ENCODE measurements around the gene ZNF782.

ZNF782 gene

GRCh38 chr9:96777426-96777864 lies 76.9 kb downstream of the ZNF782 start:
- Histone ChIP-seq H3K4me3 (ENCODE audit: insufficient read depth, low read length, poor library complexity, severe bottlenecking) (peak overlapping the region; percentile 72), H3K36me3 (ENCODE audit: low read length) (peaks cover 13% of the 10 kb centered on the region), H3F3A (ENCODE audit: insufficient read depth) (0 out of 2 replicates have a peak, but pooled peaks cover 3% of the 10 kb centered on the region), H3K79me2 (ENCODE audit: insufficient read depth, low read length) (peaks cover 12% of the 10 kb centered on the region), H4K20me1 (ENCODE audit: low read depth, low read length) (no peaks in the 10 kb centered on the region), H3K27me3 (ENCODE audit: low read length) (no peaks in the 10 kb centered on the region), H3K4me2 (ENCODE audit: low read depth, low read length, poor library complexity, severe bottlenecking) (peak overlapping the region; percentile 62), H3K27ac (ENCODE audit: low read depth, low read length) (no peak overlapping the region), H3K9me2 (replicated peaks; ENCODE audit: insufficient read depth, low read length) (no peaks in the 10 kb centered on the region), H3K9ac (ENCODE audit: low read length) (peak overlapping the region; percentile 72), H2AFZ (ENCODE audit: low read depth, low read length, severe bottlenecking) (peak overlapping the region; percentile 91), H3K9me3 (ENCODE audit: insufficient read depth, low read length) (no peaks in the 10 kb centered on the region)
- TF ChIP-seq EZH2phosphoT487 (conservative IDR thresholded peaks at IDR 0.05; ENCODE audit: low read length) (no peak), CTCF (IDR thresholded peaks at IDR 0.05; ENCODE audit: insufficient read depth, low read length, poor library complexity, severe bottlenecking) (no peak)

- Histone ChIP-seq H3F3A (ENCODE audit: insufficient read depth) (no peaks in the 10 kb centered on the region), H3K4me3 (ENCODE audit: insufficient read depth, low read length, poor library complexity, severe bottlenecking) (no peak overlapping the region), H3K27ac (ENCODE audit: low read depth, low read length) (no peak overlapping the region), H4K20me1 (ENCODE audit: low read depth, low read length) (no peaks in the 10 kb centered on the region), H3K36me3 (ENCODE audit: low read length) (peaks cover 74% of the 10 kb centered on the region), H3K4me2 (ENCODE audit: low read depth, low read length, poor library complexity, severe bottlenecking) (no peak overlapping the region), H3K9me3 (ENCODE audit: insufficient read depth, low read length) (peaks cover 44% of the 10 kb centered on the region; the same call in 1 of the 2 replicates), H3K27me3 (ENCODE audit: low read length) (no peaks in the 10 kb centered on the region), H3K9me2 (replicated peaks; ENCODE audit: insufficient read depth, low read length) (no peaks in the 10 kb centered on the region), H2AFZ (ENCODE audit: low read depth, low read length, severe bottlenecking) (no peak overlapping the region), H3K79me2 (ENCODE audit: insufficient read depth, low read length) (peaks cover 15% of the 10 kb centered on the region; the same call in 1 of the 2 replicates), H3K9ac (ENCODE audit: low read length) (no peak overlapping the region)
- TF ChIP-seq CTCF (IDR thresholded peaks at IDR 0.05; ENCODE audit: insufficient read depth, low read length, poor library complexity, severe bottlenecking) = no peak
- no peak for TF ChIP-seq EZH2phosphoT487 (conservative IDR thresholded peaks at IDR 0.05; ENCODE audit: low read length)
These were observed 83.2 kb downstream of the ZNF782 start for GRCh38 chr9:96771124-96771523.

GRCh38 chr9:96769989-96770388 lies 84.3 kb downstream of the ZNF782 start:
- H3K27me3 ChIP-seq (ENCODE audit: low read length) = no peaks in the 10 kb centered on the region
- no peaks in the 10 kb centered on the region for H3K9me2 ChIP-seq (replicated peaks; ENCODE audit: insufficient read depth, low read length)
- peaks cover 15% of the 10 kb centered on the region; the same call in 1 of the 2 replicates for H3K79me2 ChIP-seq (ENCODE audit: insufficient read depth, low read length)
- H3F3A ChIP-seq (ENCODE audit: insufficient read depth) = no peaks in the 10 kb centered on the region
- H3K36me3 ChIP-seq (ENCODE audit: low read length) = peaks cover 82% of the 10 kb centered on the region
- H4K20me1 ChIP-seq (ENCODE audit: low read depth, low read length) = no peaks in the 10 kb centered on the region
- H3K9me3 ChIP-seq (ENCODE audit: insufficient read depth, low read length) = peaks cover 47% of the 10 kb centered on the region; the same call in 1 of the 2 replicates
- no peak overlapping the region for H3K4me3 ChIP-seq (ENCODE audit: insufficient read depth, low read length, poor library complexity, severe bottlenecking)
- no peak overlapping the region for H2AFZ ChIP-seq (ENCODE audit: low read depth, low read length, severe bottlenecking)
- TF ChIP-seq EZH2phosphoT487 (conservative IDR thresholded peaks at IDR 0.05; ENCODE audit: low read length) (no peak), CTCF (IDR thresholded peaks at IDR 0.05; ENCODE audit: insufficient read depth, low read length, poor library complexity, severe bottlenecking) (no peak)
- no peak overlapping the region for H3K4me2 ChIP-seq (ENCODE audit: low read depth, low read length, poor library complexity, severe bottlenecking)
- H3K27ac ChIP-seq (ENCODE audit: low read depth, low read length) = no peak overlapping the region
- H3K9ac ChIP-seq (ENCODE audit: low read length) = no peak overlapping the region

Data from SU-DHL-6 (cell line).